K562 (cell line): ENCODE data around the gene IQUB. TPM values are rescaled to one million over a fixed set of nuclear protein-coding genes. Genes with fewer than 3 reads are reported as not detected.
"Not testable (repeated sequence)": the region's sequence is repeated elsewhere in the genome, so short reads cannot be mapped to it uniquely, and the experiment has no call there.

Experiments used
- BCOR ChIP-seq: fragments of 450-650 bp; IDR thresholded peaks from 2 replicates; pipeline ENCODE4 v1.6.1; 2016
- DPF2 ChIP-seq: fragments of 450-650 bp; IDR thresholded peaks from 2 replicates; pipeline ENCODE4 v1.6.1; 2016
- EP300 ChIP-seq: IDR thresholded peaks from 2 replicates; pipeline ENCODE4 v1.6.1; 2012; ENCODE audit warnings: low read length, improper control_type of control experiment
- GATAD2B ChIP-seq: fragments of 450-650 bp; IDR thresholded peaks from 2 replicates; pipeline ENCODE4 v1.6.1; 2017; ENCODE audit warnings: mild to moderate bottlenecking, borderline replicate concordance
- HBP1 ChIP-seq: fragments of 450-650 bp; formaldehyde crosslinking; IDR thresholded peaks from 2 replicates; pipeline ENCODE4 v1.4.0; 2022; ENCODE audit warnings: missing genetic modification characterization
- HDAC2 ChIP-seq: fragments of 450-650 bp; IDR thresholded peaks from 2 replicates; pipeline ENCODE4 v1.6.1; 2016; ENCODE audit warnings: mild to moderate bottlenecking
- KLF16 ChIP-seq: IDR thresholded peaks from 2 replicates; pipeline ENCODE4 v1.6.1; 2016; ENCODE audit warnings: antibody characterized with exemption
- LCOR ChIP-seq: sonication (generic); formaldehyde crosslinking; IDR thresholded peaks from 2 replicates; pipeline ENCODE4 v1.8.0; 2022; ENCODE audit warnings: mild to moderate bottlenecking, missing genetic modification reagents
- MBD1 ChIP-seq: fragments of 250-450 bp; sonication (Bioruptor Pico); IDR thresholded peaks from 2 replicates; pipeline ENCODE4 v1.8.0; 2022; ENCODE audit warnings: inconsistent platforms
- PHF21A ChIP-seq: fragments of 450-650 bp; IDR thresholded peaks from 2 replicates; pipeline ENCODE4 v1.6.1; 2017; ENCODE audit warnings: low read depth, borderline replicate concordance
- RBFOX2 ChIP-seq: fragments of 200-400 bp; formaldehyde crosslinking; IDR thresholded peaks from 2 replicates; pipeline ENCODE4 v1.6.1; 2017; ENCODE audit warnings: low read depth, mild to moderate bottlenecking, low read length, moderate library complexity
- RNF2 ChIP-seq: sonication (generic); IDR thresholded peaks from 2 replicates; pipeline ENCODE4 v1.6.1; 2016
- SUPT5H ChIP-seq: fragments of 450-650 bp; IDR thresholded peaks from 2 replicates; pipeline ENCODE4 v1.6.1; 2016
- TEAD4 ChIP-seq, 2 experiments: sonication (generic) in 1 of 2; formaldehyde crosslinking in 1 of 2; IDR thresholded peaks; 2 replicates each; pipeline versions ENCODE4 v1.6.1 to v1.8.0; 2012 to 2022; ENCODE audit warnings: borderline replicate concordance in 1 of 2, inconsistent platforms in 1 of 2, low read length in 1 of 2, mild to moderate bottlenecking in 1 of 2, missing genetic modification reagents in 1 of 2
- THAP12 ChIP-seq: fragments of 250-450 bp; sonication (Bioruptor Pico); IDR thresholded peaks from 2 replicates; pipeline ENCODE4 v1.9.0; 2021; ENCODE audit warnings: mild to moderate bottlenecking, inconsistent platforms
- YY1 ChIP-seq, 3 experiments: IDR thresholded peaks; 2 replicates each; pipeline ENCODE4 v1.6.1; 2011; ENCODE audit warnings: low read length in 2 of 3, mild to moderate bottlenecking in 2 of 3, moderate library complexity in 2 of 3, borderline replicate concordance in 1 of 3, control low read depth in 1 of 3, low read depth in 1 of 3; ENCODE audit not compliant: insufficient read depth in 3 of 3, insufficient replicate concordance in 2 of 3, control insufficient read depth in 1 of 3, insufficient read length in 1 of 3; ENCODE audit errors: extremely low read depth in 1 of 3
- ZNF263 ChIP-seq: sonication (generic); formaldehyde crosslinking; IDR thresholded peaks from 2 replicates; pipeline ENCODE4 v1.8.0; 2022; ENCODE audit warnings: mild to moderate bottlenecking, missing genetic modification reagents, borderline replicate concordance
- polyA plus RNA-seq, 8 experiments: library from polyadenylated mRNA; depleted of rRNA in 4 of 8; stranded (reverse) in 5 of 8; unstranded in 3 of 8; fragments of >200 nt; fragmentation: Nextera tagmentation in 2 of 8; fragmentation: Illumina TruSeq in 1 of 8; extraction: Ambion mirVana in 2 of 8; extraction: Trizol in 1 of 8; gene quantifications; 2 replicates each; pipeline versions ENCODE4 v1.2.1 to v1.2.3, GENCODE V29; 2011 to 2014; ENCODE audit warnings: inconsistent platforms in 1 of 8, missing spikeins in 1 of 8
- total RNA-seq, 7 experiments: library from RNA; depleted of rRNA in 6 of 7; stranded (reverse); fragments of >200 nt in 6 of 7; fragmentation: Illumina TruSeq in 2 of 7; extraction: Trizol in 2 of 7; gene quantifications; 2 replicates each; pipeline versions ENCODE4 v1.2.1 to v1.2.3, GENCODE V29; 2011 to 2021; ENCODE audit warnings: low replicate concordance in 1 of 7

IQUB gene
- total and polyA plus RNA-seq, 9 of the 15 experiments (the other 6 are each of a cell fraction or from before 2014, with no cell fraction given) = 0.62 to 2.6 (median 1.4) TPM

GRCh38 chr7:123532788-123533552 is 1.4 kb downstream of the IQUB start (continued):
- TF ChIP-seq THAP12 (CRISPR knock-in tag) (0 out of 2 replicates have a peak, but pooled peaks have one; percentile 69), EP300 (peak; percentile 42; the same call in 1 of the 2 replicates), HBP1 (CRISPR knock-in tag) (0 out of 2 replicates have a peak, but pooled peaks have one; percentile 22), HDAC2 (peak; percentile 24; the same call in 1 of the 2 replicates), TEAD4 (IDR thresholded peaks at IDR 0.05; ENCODE audit: low read length) (peak; percentile 18; the same call in 1 of the 2 replicates), ZNF263 (peak; percentile 22; the same call in 1 of the 2 replicates), RNF2 (peak; percentile 54; the same call in 1 of the 2 replicates), KLF16 (peak; percentile 36; the same call in 1 of the 2 replicates), SUPT5H (peak; percentile 58; the same call in 1 of the 2 replicates), PHF21A (0 out of 2 replicates have a peak, but pooled peaks have one; percentile 35), MBD1 (CRISPR knock-in tag) (0 out of 2 replicates have a peak, but pooled peaks have one; percentile 10), RBFOX2 (peak; percentile 66), GATAD2B (peak; percentile 53), BCOR (0 out of 2 replicates have a peak, but pooled peaks have one; percentile 16), YY1 (IDR thresholded peaks at IDR 0.05; ENCODE audit: borderline replicate concordance in 1 of 3, control insufficient read depth in 1 of 3, extremely low read depth in 1 of 3, insufficient read depth in 3 of 3, insufficient read length in 1 of 3, insufficient replicate concordance in 2 of 3, low read depth in 1 of 3, low read length in 2 of 3) (peak in 1 of 3 experiments; percentile 17), LCOR (CRISPR knock-in tag) (peak; percentile 68; the same call in 1 of the 2 replicates), DPF2 (peak; percentile 46; the same call in 1 of the 2 replicates)
- not testable (repeated sequence) for TF ChIP-seq TEAD4 (CRISPR knock-in tag; IDR thresholded peaks at IDR 0.05; ENCODE audit: borderline replicate concordance)
